ENCODE measurements around the gene VEGFA. TPM values are rescaled to one million over a fixed set of nuclear protein-coding genes. Genes with fewer than 3 reads are reported as not detected.
A peak's percentile ranks its signal among the peaks of the same experiment; 100 is the strongest.

VEGFA gene
- total RNA-seq, 1 experiment from 2014 or later = 407 TPM

DNA sequence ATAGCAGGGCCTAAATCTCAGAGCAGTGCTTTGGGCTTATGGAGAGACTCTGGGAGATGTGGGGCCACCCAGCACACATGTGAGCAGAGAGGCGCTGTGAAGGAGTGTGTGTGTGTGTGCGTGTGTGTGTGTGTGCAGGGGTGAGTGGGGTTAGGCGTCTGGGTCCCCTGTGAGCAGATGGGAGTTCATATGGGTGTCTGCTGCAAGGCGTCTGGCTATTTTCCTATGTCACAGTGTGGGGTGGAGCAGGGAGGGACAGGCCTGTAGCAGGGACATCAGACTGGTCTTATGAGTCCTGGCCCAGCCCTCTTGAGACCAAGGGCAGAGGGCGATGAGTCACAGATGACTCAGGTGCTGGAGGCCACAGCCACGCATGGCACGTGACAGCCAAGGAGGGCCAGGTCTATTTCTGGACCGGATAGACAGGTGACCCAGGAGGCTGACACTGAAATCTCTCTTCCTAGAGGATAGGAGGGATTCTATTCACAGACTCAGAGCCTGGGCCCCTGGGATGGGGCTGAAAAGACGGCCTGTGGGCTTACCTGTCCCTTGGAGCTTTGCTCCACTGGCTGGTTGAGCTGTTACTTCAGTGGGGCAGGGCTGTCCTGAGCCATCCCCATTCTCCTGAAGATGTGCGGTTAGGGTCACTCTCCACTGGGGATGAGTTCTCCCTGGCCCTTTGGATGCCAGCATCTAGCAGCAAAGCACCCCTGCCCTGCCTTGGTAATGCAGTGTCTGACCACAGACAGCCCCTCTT lies 28.9 kb downstream of the VEGFA start:
- H3K4me1 Mint-ChIP-seq (ENCODE audit: low read depth, unreplicated experiment) = peaks cover 66% of the 10 kb centered on the region
- no peaks in the 10 kb centered on the region for H3K27me3 Mint-ChIP-seq (ENCODE audit: unreplicated experiment)
- DNase-seq = peak; percentile 95
- peak overlapping the region; percentile 35 for H3K4me3 Mint-ChIP-seq (ENCODE audit: low read depth, unreplicated experiment)
- TF ChIP-seq, protein P1, sequence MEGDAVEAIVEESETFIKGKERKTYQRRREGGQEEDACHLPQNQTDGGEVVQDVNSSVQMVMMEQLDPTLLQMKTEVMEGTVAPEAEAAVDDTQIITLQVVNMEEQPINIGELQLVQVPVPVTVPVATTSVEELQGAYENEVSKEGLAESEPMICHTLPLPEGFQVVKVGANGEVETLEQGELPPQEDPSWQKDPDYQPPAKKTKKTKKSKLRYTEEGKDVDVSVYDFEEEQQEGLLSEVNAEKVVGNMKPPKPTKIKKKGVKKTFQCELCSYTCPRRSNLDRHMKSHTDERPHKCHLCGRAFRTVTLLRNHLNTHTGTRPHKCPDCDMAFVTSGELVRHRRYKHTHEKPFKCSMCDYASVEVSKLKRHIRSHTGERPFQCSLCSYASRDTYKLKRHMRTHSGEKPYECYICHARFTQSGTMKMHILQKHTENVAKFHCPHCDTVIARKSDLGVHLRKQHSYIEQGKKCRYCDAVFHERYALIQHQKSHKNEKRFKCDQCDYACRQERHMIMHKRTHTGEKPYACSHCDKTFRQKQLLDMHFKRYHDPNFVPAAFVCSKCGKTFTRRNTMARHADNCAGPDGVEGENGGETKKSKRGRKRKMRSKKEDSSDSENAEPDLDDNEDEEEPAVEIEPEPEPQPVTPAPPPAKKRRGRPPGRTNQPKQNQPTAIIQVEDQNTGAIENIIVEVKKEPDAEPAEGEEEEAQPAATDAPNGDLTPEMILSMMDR (IDR thresholded peaks at IDR 0.05; ENCODE audit: unreplicated experiment) = no peak
- CTCF ChIA-PET = interaction anchor here (1.0 to 1.3 kb wide), 3 partner anchors 8 to 74 kb away, joined by 3 read pairs; no protein-coding TSS in a partner anchor
- H3K9me3 Mint-ChIP-seq (ENCODE audit: low read depth, unreplicated experiment) = no peaks in the 10 kb centered on the region
- BruUV-seq (replicated peaks) = TSS peak; percentile 58
- peak overlapping the region; percentile 83 for H3K27ac Mint-ChIP-seq (ENCODE audit: unreplicated experiment)
- intact Hi-C loops (cut with micrococcal nuclease; ENCODE audit: unreplicated experiment) = loop anchor here (2.0 kb wide), 1 partner anchor 74 kb away; no protein-coding TSS in a partner anchor
- H3K36me3 Mint-ChIP-seq (ENCODE audit: insufficient read depth, unreplicated experiment) = peaks cover 20% of the 10 kb centered on the region

DNA sequence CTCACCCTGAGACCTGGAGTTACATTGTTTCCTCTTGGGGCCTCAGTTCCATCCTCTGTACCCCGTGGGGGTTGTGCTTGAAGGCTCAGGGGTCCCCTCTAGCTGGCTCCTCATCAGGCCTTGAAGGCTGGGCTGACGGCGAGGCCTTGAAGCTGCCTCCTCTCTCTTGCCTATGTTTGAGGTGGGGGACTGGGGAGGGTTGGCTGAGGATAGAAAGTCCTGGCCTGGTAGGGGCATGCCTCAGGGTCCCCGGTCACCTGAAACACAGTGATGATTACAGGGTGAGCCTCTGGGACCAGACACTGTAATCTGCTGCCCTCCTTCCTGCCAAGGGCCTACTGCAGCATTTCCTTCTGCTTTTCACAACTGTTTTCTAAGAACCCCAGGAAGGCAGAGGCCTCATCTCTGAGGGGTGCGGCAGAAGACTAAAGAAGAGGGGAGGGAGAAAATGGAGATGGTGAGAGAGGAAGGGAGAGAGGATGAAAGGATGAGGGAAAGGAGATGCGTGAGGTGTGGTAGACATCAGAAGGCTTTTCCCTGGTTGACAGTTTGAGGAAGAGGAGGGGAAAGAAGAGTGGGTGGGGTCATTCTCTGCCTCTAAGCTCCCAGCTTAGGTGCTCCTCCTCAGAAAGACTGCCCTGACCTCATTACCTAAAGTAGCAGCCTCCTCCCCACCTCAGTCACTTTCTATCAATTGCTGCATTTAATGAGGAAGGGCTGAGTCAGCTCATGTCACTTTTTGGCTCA lies 29.7 kb downstream of the VEGFA start:
- H3K9me3 Mint-ChIP-seq (ENCODE audit: low read depth, unreplicated experiment) = no peaks in the 10 kb centered on the region
- H3K36me3 Mint-ChIP-seq (ENCODE audit: insufficient read depth, unreplicated experiment) = peaks cover 25% of the 10 kb centered on the region
- TF ChIP-seq, protein P1 (IDR thresholded peaks at IDR 0.05; ENCODE audit: unreplicated experiment) = no peak
- peak overlapping the region; percentile 43 for H3K27ac Mint-ChIP-seq (ENCODE audit: unreplicated experiment)
- no peak for DNase-seq
- no TSS peak for BruUV-seq (replicated peaks)
- intact Hi-C loops (cut with micrococcal nuclease; ENCODE audit: unreplicated experiment) = loop anchor here (2.0 kb wide), 1 partner anchor 75 kb away; no protein-coding TSS in a partner anchor
- peaks cover 74% of the 10 kb centered on the region for H3K4me1 Mint-ChIP-seq (ENCODE audit: low read depth, unreplicated experiment)
- no peak overlapping the region for H3K4me3 Mint-ChIP-seq (ENCODE audit: low read depth, unreplicated experiment)
- CTCF ChIA-PET = interaction anchor here (0.6 to 1.3 kb wide), 4 partner anchors 7 to 75 kb away, joined by 3 to 7 read pairs (median 3); no protein-coding TSS in a partner anchor
- no peaks in the 10 kb centered on the region for H3K27me3 Mint-ChIP-seq (ENCODE audit: unreplicated experiment)

DNA sequence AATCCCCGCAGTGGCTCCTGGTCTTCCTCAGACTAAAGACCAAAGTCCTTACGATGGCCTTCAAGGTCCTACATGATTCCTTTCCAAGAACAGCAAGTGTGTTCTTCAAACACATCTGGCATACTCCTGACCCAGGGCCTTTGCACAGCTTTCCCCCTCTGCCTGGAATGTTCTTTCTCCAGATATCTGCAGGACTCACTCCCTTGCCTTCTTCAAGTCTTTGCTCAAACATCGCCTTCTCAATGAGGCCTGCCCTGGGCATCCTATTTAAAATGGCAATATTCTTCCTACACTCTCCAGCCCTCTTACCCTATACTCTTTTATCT lies 30.2 kb downstream of the VEGFA start:
- Mint-ChIP-seq H3K4me3 (ENCODE audit: low read depth, unreplicated experiment) (no peak overlapping the region), H3K27me3 (ENCODE audit: unreplicated experiment) (no peaks in the 10 kb centered on the region)

More for the DNA sequence above, 30.2 kb downstream of the VEGFA start:
- Mint-ChIP-seq H3K27ac (ENCODE audit: unreplicated experiment) (no peak overlapping the region), H3K36me3 (ENCODE audit: insufficient read depth, unreplicated experiment) (peaks cover 25% of the 10 kb centered on the region), H3K9me3 (ENCODE audit: low read depth, unreplicated experiment) (no peaks in the 10 kb centered on the region), H3K4me1 (ENCODE audit: low read depth, unreplicated experiment) (peaks cover 80% of the 10 kb centered on the region)
- no peak for DNase-seq
- BruUV-seq (replicated peaks) = no TSS peak
- CTCF ChIA-PET = interaction anchor here (0.6 to 1.3 kb wide), 3 partner anchors 27 to 76 kb away, joined by 3 to 7 read pairs (median 3); no protein-coding TSS in a partner anchor
- TF ChIP-seq, protein P1 (IDR thresholded peaks at IDR 0.05; ENCODE audit: unreplicated experiment) = no peak
- intact Hi-C loops (cut with micrococcal nuclease; ENCODE audit: unreplicated experiment) = no loop called here
